ENCODE measurements around the gene ZFAND6. TPM values are rescaled to one million over a fixed set of nuclear protein-coding genes. Genes with fewer than 3 reads are reported as not detected.

Gene ZFAND6
- total RNA-seq (2022; extraction: Qiagen RNA extraction; ENCODE audit: low read depth), result 108 to 130 TPM (median 112 TPM) in 5 replicates

GRCh38 chr15:80058851-80059785 lies at the start of gene ZFAND6:
ZFAND6 (plus strand) TSS chr15:80059676; CDS start chr15:80120345, 60,669 bp downstream.

GRCh38 chr15:80152896-80153876 lies 93.7 kb downstream of the ZFAND6 start, which contains the start of gene FAH:
FAH (plus strand) TSS chr15:80152999; CDS start chr15:80153055, 56 bp downstream.

Other genes starting within 250 kb of the ZFAND6 start
- 83.2 to 101 TPM (median 85.3 TPM) in 5 replicates for gene MTHFS, start 162.7 kb upstream of the ZFAND6 start, total RNA-seq (2022; extraction: Qiagen RNA extraction; ENCODE audit: low read depth)
- gene BCL2A1, start 88.5 kb upstream of the ZFAND6 start, total RNA-seq (2022; extraction: Qiagen RNA extraction; ENCODE audit: low read depth), result 16.8 to 25.4 TPM (median 19.7 TPM) in 5 replicates
- gene FAH, start 93.3 kb downstream of the ZFAND6 start, total RNA-seq (2022; extraction: Qiagen RNA extraction; ENCODE audit: low read depth), result 34.1 to 37.2 TPM (median 35.9 TPM) in 5 replicates
- 0.01 TPM in 1 of 5 replicates, not detected in the others for gene CTXND1, start 192.5 kb downstream of the ZFAND6 start, total RNA-seq (2022; extraction: Qiagen RNA extraction; ENCODE audit: low read depth)